GM18520 (cell line): Measurements from ENCODE around the gene EXO5.
"Not testable (repeated sequence)": the region's sequence is repeated elsewhere in the genome, so short reads cannot be mapped to it uniquely, and the experiment has no call there.

Source experiments
- ATAC-seq: cut with Tn5 transposase; IDR thresholded peaks from one replicate; pipeline ENCODE4 v1.9.1; 2021; ENCODE audit not compliant: unreplicated experiment

EXO5 gene

DNA sequence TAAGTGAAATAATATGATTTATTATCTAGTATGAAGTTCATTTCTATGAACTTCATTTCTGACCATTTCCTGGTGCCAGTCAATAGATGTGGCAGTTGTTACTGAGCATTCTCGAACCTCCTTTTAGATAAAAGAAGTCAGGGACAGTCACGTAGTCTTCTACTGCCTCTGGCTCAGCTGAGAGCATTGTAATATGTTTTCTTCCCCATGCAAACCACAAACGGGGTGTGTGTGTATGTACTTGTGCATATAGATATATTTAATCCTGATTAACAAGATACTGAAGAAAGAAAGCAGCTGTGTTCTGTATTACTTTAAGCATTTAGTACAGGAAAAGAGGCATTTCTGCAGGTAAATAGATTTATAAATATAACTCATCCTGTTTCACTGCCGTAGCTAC, 44.5 kb downstream of the EXO5 start:
- ATAC-seq, result no peak

- not testable (repeated sequence) for ATAC-seq
These were observed 46.2 kb downstream of the EXO5 start for GRCh38 chr1:40554807-40555206.

DNA sequence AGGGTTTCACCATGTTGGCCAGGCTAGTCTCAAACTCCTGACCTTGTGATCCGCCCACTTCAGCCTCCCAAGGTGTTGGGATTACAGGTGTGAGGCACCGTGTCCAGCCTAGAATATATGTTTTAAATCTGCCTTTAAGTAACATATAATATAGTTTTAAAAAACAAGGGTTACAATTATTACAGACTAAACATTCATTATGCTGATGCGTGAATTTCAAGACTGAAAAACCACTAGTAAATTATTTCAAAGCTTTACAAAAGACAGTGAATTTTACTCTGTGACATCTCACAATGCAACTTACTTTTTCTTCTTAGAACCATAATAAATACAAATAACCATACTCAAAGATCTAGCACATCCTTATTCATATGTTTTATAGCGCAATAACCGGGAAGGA, 47.6 kb downstream of the EXO5 start:
- no peak for ATAC-seq

GRCh38 chr1:40558241-40558640, 49.7 kb downstream of the EXO5 start:
- not testable (repeated sequence) for ATAC-seq

- no peak for ATAC-seq
These were observed 53.6 kb downstream of the EXO5 start for GRCh38 chr1:40562185-40562584.

DNA sequence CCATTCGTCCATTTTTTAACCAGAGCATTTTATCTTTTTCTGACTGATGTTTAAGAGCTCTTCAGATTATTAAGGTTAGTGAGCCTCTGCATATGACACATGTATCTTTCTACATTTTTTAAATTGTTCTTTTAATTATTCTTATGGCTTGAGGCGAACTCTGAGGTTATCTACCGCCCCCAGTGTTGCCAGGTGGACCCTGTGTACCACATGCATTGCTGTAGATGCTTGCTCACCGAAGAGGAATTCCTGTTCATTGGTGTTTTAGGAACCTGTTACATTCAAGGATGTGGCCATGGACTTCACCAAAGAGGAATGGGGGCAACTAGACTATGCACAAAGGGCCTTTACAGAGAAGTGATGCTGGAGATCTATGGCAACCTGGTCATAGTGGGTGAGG, 54.7 kb downstream of the EXO5 start:
- no peak for ATAC-seq

DNA sequence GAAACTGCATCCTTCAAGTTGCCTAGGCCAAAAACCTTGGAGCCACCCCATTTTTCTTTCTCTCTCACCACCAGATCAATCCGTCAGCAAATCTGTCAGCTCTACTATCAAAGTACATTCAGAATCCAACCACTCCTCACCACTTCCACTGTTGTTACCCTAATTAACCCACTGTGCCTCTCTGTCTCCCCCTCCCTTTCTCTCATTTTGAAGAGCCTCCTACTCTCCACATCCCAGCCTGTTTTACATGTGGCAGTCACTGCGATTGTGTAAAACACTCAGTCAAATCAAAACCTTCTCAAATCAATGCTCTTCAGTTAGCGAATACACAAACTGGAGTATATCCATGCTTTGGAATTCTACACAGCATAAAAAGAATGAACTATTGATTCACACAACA, 55.9 kb downstream of the EXO5 start:
- no peak for ATAC-seq

- ATAC-seq, result no peak
These were observed 56.3 kb downstream of the EXO5 start for GRCh38 chr1:40564913-40565312.
